Iris pigment epithelial cell (primary cell): ENCODE data around the gene ARVCF.

Experiments used
- DNase-seq: peaks from one replicate; pipeline ENCODE4 v3.0.0-alpha.2; 2011; ENCODE audit warnings: low read depth

The ARVCF gene

DNA sequence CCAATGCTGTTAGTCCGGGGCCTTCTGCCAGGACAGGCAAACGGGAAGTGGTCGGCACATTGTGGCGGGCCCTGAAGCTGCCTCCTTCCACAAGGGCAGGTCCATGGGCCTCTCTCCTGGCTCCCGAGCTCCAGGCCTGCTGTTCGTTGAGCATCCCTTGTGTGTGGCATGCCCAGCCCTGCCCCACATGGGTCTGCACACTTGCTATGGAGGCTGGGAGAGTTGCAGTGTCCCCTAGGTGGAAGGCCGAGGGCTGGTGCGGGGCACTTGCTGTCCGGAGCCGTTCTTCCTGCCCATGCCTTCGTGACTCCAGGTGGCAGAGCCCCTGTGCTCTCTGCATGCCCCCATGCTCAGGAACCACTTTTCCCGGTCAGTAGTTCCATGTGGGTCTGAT is 37.4 kb upstream of the ARVCF start:
- no peak for DNase-seq

DNA sequence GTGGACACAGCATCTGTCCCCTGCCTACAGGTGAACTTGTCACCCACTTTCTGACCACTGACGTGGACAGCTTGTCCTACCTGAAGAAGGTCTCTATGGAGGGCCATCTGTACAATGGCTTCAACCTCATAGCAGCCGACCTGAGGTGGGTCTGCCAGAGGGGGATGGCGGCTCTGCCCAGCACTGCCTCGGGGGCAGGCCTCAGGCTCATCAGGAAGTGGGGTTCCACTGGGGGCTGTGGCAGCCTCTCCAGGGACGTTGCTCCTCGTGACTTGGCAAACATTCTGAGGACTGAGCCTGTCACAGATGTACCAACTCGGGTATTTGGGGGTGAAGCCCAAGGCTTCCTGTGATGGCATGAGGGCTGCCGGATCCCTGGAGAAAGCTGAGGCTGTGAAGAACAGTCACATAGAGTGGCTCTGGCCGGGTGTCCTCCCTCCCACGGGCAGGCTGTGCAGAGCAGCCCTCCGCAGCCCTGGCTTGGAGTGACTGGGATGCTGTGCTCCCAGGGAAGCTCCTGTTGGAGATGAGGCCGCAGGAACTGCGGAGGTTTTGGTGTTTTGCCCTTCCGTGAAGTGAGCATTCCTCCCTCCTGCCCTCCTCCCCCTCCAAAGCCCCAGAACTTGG is 36.9 kb upstream of the ARVCF start:
- no peak for DNase-seq

DNA sequence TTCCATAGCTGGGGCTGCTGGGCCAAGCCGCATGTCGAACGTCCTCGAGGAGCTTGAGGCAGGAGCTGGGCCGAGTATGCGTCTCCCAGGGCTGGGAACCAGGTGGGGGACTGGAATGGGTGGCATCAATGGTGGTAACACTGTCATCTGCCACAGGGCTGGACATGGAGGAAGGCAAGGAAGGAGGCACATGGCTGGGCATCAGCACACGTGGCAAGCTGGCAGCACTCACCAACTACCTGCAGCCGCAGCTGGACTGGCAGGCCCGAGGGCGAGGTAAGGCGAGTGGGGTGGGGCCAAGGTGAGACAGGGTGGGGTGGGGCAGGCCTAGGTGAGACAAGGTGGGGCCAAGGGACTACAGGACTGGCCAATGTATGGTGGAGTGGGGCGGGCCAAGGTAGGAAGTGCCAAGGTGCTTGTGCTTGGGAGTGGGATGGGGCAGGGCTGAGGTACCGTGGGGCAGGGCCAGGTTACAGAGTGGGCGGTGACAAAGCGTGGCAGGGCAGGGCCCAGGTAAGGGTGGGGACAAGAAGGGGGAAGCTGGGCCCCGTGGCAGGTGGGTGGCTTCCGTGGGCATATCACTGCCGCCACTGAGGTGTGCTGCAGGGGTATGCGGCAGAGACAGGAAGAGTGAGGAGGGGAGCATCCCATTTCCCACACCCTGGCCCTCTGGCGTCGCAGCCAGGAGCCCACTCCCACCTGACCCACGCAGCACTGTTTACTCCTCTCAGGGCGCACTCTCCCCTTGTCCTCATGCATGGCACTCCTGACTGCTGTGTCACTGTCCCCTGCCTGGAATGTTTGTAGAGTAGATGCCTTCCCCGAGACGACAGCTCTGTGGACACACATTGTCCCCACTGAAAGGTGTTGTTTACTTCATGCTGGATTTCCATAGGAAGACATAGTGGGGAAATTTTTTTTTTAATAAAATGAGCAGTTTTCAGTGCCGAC is 36.0 kb upstream of the ARVCF start:
- DNase-seq = no peak

DNA sequence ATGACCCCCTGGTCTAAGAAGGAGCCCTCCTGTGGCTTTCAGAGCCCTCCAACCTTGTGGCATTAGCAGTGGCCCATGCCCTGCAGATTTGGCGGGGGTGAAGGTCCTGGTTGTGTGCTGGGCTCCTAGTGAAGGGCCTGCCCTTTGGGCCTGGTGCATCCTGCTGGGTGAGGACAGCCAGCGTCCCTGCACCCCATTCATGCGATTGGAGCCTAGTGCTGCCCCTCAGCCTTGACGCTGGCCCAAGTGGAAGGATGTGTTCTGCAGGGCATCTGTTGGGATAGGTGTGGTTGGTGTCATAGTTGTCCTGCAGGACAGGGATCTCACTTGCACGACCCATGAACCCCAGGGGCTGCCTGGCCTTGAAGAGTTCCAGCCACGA is 35.3 kb upstream of the ARVCF start:
- no peak for DNase-seq

DNA sequence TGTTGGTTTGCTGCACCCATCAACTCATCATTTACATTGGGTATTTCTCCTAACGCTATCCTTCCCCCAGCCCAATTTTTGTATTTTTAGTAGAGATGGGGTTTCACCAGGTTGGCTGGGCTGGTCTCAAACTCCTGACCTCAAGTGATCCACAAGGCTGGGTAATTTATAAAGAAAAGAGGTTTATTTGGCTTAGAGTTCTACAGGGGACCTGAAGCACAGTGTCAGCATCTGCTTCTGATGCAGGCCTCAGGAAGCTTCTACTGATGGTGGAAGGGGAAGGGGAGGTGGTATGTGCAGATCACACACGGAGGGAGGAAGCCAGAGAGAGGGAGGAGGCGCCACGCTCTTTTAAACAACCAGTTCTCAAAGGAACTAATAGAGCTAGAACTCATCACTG is 30.1 kb upstream of the ARVCF start:
- DNase-seq = no peak

DNA sequence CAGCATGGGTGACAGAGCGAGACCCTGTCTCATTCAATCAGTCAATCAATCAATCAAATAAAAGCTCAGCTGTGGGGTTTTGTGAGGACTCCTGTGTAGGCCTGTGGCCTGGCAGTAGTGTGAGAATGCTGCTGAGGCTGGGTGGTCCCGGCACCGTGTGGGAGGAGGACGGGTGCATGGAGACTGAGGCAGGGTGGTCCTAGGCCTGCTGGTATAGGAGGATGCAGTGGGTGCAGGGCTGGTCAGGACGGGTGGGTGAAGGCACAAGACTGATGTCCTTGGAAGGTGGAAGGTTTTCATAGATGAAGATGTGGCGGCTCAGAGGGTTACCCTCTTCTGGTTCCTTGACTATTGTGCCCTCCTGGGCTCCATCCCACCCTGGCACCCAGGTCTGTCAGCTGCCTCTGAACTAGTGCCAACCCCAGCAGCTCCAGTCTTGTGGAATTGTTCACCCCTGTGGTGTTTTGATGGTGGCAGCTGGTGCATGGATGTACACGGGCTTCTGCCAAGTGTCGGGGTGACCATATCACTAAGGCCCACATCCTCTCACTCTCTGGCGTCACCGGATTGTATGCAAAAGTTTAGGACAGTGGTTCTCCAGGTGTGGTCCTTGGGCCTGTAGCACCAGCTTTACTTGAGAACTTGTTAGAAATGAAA is 28.0 kb upstream of the ARVCF start:
- no peak for DNase-seq

DNA sequence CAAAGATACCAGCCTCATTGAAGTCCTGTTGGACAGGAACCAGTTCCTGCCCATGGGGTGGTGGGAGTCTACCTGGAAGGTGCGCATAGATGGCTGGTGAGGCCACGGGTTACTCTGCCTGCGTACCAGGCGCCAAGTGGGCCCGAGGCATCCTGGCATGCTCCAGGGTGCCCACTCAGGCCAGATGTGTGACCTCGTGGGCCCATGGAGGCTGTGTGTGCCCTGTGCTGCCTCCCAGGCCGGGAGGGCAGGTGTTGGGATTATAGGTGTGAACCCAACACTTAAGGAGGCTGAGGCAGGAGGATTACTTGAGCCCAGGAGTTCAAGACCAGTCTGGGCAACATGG is 27.3 kb upstream of the ARVCF start:
- DNase-seq = no peak

DNA sequence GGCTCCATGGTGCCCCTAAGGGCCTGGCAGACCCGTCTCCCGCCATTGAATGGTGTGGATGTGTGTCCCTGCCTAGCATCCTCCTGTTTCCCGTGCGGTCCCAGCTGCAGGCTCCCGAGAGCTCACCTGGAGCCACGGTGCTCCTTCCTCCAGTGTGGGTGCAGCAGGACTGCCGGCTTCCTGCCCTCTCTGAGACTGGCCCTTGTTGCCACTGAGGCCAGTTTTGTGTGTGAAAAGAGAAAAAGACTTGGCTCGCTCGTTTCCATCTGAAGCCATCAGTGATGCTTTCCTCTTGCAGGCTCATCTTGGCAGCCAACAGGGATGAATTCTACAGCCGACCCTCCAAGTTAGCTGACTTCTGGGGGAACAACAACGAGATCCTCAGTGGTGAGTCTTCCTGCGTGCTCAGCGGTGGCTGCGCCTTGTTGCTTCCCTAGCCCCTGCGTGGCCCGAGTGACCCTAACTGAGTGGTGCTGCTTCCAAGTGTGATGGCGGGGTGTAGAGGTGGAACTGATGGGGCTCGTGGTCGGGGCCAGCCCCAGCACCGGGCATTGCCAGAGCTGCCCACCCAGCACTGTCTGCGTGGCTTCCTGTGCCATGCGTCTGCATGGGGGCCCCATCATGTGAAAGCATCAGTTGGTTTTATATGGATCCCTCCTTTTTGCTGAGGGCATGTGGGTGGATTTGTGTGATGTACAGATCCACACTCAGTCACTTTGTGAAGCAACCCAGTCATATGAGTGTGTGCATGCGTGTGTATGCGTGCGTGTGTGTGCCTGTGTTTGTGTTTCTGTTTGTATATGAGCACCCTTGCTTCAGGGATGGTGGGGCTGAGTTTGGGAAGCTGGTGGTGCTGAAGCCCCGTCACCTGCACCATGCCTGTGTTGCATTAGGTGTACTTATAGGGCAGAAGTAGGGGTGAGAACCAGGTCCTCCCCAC is 26.7 kb upstream of the ARVCF start:
- DNase-seq = no peak

DNA sequence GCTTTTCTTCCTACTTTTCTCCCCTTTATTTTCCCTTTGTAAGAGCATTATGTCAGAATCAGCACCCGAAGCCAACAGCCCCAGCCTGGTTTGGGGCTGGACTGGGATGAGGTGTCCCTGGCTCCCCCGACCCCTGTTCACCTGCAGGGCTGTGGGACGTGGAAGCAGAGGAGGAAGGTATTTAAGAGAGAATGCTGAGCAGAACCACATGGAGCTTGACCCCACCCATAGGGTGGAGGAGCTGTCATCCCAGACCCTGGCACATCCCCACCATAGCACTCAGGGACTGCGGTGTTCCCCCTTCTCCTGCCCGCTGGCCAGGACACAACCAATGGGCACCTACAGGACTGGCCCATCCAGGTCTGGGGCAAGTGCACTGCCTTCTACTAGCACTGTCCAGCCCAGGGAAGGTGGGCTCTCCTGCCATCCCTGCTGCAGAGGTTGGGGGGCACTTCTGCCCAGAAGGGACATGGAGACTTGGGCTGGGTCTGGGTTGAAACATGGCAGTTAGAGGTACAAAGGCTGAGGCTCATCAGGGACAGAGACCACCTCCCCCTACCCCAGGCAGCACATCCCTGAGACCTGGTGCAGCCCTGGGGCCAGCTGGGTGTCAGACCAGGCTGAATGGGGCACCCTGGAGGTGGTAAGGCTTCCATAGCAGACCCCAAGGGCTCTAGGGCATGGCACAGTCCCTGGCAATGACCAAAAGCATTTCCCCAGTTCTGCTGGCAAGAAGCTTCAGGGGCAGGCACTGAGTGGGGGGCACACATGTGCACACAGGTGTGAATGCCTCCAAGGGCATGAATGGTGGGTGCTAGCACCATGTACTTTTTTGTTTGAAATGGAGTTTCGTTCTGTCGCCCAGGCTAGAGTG is 23.9 kb upstream of the ARVCF start:
- DNase-seq = no peak

DNA sequence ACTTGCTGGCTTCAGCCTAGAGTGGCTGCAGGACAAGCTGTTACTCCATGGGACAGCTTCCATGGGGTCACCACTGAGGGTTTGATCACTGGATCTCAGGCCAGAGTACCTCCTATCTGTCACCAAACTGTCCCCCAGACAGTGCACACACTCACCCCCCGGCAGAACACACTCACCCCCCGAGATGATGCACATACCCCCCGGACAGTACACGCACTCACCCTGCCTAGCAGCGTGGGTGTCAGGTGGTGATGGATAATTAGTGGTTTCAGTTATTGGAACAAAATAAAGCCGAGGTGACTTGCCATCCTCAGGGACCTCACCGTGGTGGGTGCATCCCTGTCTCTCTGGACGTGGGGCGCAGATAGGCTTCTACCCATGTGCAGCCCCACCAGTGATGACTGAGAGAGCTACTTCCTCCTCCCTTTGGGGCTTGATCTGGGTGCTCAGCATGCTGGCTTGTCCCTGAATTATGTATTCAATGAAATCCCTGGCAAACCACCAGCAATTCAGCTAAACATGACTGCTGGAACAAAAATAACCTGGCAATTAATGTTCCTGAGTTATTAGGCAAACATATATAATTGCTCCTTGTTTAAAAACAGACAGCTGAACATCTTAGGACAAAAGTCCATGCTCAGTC is 23.2 kb upstream of the ARVCF start:
- DNase-seq = no peak

DNA sequence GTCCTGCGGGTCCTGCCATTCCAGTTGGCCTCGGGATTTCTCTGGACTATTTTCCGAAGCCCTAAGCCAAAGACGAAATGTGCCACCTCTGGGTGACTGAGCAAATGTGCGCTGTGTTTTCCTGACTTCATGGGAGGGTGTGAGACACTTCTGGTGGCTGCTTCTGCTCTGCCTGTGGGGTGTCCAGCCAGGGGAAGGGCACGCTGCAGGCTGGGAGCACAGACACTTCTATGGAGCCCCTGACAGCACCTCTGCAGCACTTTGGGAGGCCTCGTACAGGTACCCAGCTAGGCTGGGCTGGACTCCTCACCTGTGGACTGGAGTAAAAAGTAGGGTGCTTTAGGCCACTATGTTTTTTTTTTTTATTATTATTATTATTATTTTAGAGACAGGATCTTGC is 22.0 kb upstream of the ARVCF start:
- no peak for DNase-seq

DNA sequence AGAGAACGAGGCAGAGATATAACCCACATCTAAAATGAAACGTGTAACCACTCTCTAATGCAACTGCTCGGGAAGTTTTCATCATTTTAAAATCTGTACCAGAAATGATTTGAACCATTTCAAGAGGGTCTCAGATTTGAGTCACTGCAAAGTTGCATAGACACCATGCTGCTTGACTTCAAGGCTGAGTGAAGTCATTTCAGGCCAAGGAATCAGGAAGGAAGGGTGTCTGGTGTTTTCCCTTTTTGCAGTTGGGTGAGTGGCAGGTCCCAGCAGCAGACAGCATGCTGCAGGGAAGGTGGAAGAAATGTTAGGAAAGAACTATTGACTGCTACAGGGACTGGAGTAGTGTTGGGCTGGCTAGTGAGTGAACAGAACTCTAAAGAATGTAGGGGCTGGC is 20.8 kb upstream of the ARVCF start:
- no peak for DNase-seq

DNA sequence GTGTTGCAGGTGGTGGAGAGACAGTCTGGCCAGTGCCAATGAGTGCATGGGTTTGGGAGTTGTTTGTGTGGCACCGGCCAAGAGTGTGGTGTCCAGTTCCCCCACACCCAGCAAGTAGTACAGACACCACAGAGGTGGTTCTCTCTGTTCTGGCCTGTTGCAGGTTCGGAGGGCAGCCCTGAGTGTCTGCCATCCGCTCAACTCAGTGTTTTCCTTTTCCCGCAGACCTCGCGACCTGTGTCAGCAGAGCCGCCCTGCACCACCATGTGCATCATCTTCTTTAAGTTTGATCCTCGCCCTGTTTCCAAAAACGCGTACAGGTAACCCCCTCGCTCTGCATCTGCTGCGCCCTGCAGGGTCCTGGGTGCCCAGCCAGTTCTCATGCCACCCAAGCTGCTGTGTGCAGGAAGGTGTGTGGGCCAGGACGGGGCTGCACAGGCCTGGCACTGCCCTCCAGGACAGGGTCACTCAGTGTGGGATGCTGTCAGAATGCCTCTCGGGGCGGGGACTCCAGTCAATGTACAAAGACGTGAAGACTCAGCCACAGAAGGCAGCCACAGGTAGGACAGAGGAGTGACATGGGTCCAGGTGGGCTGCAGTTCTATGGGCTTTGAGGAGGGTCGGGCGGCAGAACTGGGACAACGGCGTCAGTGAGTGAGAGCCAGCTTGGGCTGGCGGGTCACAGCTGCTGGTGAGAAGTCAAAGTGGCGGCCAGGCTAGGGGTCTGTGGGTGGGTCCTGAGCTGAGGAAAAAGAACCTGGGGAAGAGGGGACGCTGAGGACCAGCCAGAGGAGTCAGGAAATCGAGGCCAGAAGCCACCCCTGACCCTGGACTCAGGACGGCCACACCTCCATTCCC is 20.1 kb upstream of the ARVCF start:
- no peak for DNase-seq

DNA sequence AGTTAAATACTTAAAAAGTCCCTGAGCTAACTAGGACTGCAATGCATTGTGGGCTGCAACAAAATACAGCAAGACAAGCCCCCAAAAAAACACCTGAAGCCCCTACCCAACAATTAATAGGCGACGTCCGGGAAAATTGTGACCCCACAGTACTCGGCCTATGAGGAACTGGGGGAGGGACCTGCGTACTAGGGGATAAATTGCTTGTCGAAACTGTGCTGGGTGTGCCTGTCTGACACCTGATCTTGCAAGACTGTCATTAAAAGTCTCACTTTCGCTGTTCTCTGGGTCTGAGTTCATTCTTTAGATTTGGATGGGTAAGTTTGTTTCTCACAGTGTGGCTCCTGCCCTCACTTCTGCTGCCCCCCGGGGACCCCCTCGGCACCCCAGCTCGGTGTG is 19.5 kb upstream of the ARVCF start:
- DNase-seq = no peak

DNA sequence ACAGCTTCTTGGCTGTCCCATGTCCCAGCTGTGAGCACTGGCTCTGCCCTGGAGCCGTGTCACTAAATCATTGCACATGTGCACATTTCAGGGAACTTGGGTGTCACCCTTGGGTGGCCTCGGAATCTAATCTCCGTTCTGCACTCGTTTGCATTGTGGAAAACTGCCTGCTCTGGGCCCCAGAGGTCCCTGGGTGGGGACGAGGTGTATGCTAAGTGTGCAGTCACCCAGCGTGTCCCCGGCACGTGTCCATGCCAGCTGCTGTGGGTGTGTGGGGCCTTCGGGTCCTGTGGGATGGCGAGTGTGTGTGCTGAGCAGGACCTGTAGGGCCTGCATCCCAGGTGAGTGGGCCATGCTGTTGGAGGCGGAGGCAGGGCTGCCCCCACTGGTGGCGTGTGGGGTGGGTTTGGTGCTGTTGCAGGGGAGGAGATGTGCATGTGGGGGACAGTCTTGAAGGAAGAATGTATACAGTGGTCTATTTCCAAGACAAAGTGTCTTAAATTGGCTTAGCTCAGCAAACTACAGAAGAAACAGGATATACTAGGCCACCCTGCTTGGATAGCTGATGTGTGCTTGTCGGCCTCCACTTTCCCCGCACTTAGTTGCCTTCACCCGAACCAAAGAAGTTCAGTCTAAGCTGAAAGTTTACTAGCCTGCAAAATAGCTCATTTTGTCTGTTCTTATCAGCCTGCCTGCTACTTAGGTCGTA is 18.9 kb upstream of the ARVCF start:
- no peak for DNase-seq

DNA sequence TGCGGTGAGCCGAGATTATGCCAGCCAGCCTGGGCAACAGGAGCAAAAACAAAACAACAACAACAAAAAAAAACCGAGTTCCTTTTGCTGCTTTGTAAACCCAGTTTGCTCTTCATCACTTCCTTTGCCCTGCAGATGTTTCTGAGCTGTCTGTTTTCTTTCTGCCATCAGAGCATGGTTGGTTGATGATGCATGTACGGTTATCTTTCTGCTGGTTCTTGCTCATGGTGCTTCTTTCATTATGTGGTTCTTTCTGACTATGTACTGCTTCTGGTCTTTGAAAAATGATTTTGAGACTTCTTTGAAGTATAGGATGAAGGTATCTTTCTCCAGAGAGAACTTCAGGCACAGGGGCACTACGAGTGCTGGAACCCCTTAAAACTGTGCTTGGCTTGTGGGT is 17.5 kb upstream of the ARVCF start:
- no peak for DNase-seq

DNA sequence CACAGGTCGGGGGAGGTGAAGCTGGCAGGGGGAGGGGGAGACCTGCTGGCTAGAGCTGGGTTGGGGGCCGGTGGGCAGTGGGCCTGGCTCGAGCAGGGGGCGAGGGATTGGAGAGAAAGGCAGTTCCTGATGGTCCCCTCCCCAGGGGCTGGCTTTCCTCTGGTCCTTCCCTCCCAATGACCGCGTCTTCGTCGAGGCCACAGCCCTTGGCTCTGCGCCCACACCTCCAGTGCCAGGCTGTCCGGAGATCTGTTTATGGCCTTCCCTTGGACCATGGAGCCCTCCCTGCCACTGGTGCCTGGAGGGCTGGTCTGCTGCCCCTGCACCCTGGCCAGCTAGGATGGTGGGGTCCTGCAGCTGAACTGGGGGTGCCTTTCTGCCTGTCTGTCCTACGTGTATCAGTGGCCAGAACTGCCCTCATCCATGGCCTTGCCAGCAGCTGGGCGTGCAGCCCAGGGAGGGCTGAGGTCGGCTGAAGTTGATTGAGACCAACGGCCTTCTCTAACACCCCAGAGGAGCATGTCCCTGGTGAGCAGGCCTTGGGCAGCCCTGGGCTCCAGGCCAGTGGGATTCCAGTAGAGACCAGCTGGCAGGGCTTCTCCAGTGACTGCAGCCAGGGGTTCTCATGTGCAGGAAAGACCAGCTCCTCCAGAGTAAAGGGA is 16.6 kb upstream of the ARVCF start:
- DNase-seq = no peak

DNA sequence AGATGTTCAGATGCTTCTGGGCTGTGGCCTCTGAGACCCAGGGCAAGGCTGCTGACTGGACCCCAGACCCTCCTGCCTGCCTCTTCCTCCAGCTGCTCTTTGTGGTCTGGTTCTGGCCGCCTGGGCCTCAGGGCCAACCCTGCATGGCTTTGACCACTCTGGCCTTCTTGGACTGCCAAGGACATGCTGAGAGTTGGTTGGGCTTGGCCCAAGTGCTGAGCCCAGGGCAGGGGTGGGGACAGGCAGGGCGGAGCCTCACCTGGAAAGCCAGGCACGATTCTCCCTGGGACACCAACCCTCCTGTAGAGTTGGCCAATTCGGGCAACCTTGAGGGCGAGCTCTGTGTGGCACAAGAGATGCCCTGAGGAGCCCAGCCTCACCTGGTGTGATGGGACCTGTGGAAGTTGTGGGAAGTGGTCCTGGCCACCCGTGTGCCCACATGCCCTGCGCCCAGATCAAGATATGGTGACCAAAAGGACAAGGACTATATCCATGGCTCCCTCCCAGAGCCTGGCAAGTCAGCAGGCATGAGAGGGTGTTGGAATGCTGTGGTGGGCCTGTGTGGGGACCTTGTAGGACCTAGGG is 15.9 kb upstream of the ARVCF start:
- no peak for DNase-seq
